AG04449 (cell line): Measurements from ENCODE around the gene SAMD9.
"Not testable (repeated sequence)": the region's sequence is repeated elsewhere in the genome, so short reads cannot be mapped to it uniquely, and the experiment has no call there.

Experiments
- CTCF ChIA-PET: fragments of 350-600 bp; formaldehyde crosslinking; extraction: SDS; loops from one replicate; lab custom pipeline; 2021; ENCODE audit warnings: antibody characterized with exemption; lab: Yijun Ruan, JAX
- POLR2A ChIA-PET: fragments of 400-600, 350-600 bp; formaldehyde crosslinking; extraction: SDS; loops from one replicate; lab custom pipeline; 2020; ENCODE audit warnings: antibody characterized with exemption, inconsistent platforms; lab: Yijun Ruan, JAX
- DNase-seq: peaks from one replicate; pipeline ENCODE4 v3.0.0-alpha.2; 2010; ENCODE audit warnings: low read depth, low spot score
- H3K4me3 ChIP-seq: 2 replicates; pipeline ENCODE4 v1.5.1; 2011; ENCODE audit warnings: low read depth, mild to moderate bottlenecking, control low read depth, low read length
- TF ChIP-seq, protein P1 (sequence below): IDR thresholded peaks from one replicate; pipeline ENCODE4 v1.5.1; 2011; ENCODE audit warnings: mild to moderate bottlenecking, moderate library complexity, low read length, control low read depth, inconsistent platforms; ENCODE audit not compliant: insufficient read depth; ENCODE audit errors: missing control alignments

The SAMD9 gene

GRCh38 chr7:93108003-93108402 lies 9.8 kb downstream of the SAMD9 start:
- ChIA-PET CTCF (no interaction called here), POLR2A (no interaction called here)
- no peak overlapping the region for H3K4me3 ChIP-seq
- TF ChIP-seq, protein P1, sequence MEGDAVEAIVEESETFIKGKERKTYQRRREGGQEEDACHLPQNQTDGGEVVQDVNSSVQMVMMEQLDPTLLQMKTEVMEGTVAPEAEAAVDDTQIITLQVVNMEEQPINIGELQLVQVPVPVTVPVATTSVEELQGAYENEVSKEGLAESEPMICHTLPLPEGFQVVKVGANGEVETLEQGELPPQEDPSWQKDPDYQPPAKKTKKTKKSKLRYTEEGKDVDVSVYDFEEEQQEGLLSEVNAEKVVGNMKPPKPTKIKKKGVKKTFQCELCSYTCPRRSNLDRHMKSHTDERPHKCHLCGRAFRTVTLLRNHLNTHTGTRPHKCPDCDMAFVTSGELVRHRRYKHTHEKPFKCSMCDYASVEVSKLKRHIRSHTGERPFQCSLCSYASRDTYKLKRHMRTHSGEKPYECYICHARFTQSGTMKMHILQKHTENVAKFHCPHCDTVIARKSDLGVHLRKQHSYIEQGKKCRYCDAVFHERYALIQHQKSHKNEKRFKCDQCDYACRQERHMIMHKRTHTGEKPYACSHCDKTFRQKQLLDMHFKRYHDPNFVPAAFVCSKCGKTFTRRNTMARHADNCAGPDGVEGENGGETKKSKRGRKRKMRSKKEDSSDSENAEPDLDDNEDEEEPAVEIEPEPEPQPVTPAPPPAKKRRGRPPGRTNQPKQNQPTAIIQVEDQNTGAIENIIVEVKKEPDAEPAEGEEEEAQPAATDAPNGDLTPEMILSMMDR, result no peak
- no peak for DNase-seq

- DNase-seq, result no peak
- TF ChIP-seq, protein P1, result no peak
- ChIA-PET POLR2A (no interaction called here), CTCF (no interaction called here)
- H3K4me3 ChIP-seq, result no peak overlapping the region
Observed at GRCh38 chr7:93097388-93097787, 20.4 kb downstream of the SAMD9 start.

- TF ChIP-seq, protein P1, result peak; percentile 49
- CTCF ChIA-PET, result interaction anchor here (1.0 to 6.8 kb wide), 6 partner anchors 9 to 157 kb away, joined by 3 to 129 read pairs (median 5); partner anchors contain the start of genes HEPACAM2 and VPS50
- POLR2A ChIA-PET, result no interaction called here
- no peak overlapping the region for H3K4me3 ChIP-seq
- DNase-seq, result peak; percentile 21
Observed at GRCh38 chr7:93092757-93093370, 24.9 kb downstream of the SAMD9 start.

- DNase-seq, H3K4me3 ChIP-seq, POLR2A ChIA-PET, CTCF ChIA-PET: not testable (repeated sequence)
Observed at GRCh38 chr7:93073357-93073756, 44.4 kb downstream of the SAMD9 start.

- CTCF ChIA-PET, result no interaction called here
- TF ChIP-seq, protein P1, result no peak
- POLR2A ChIA-PET, result no interaction called here
- no peak for DNase-seq
- H3K4me3 ChIP-seq, result no peak overlapping the region
Observed at GRCh38 chr7:93062599-93062998, 55.2 kb downstream of the SAMD9 start.

GRCh38 chr7:93060865-93061264 lies 56.9 kb downstream of the SAMD9 start:
- ChIA-PET POLR2A (no interaction called here), CTCF (interaction anchor here (0.6 kb wide), 1 partner anchor 840 kb away, joined by 3 read pairs; no protein-coding TSS in a partner anchor)
- DNase-seq, result no peak
- no peak overlapping the region for H3K4me3 ChIP-seq
- TF ChIP-seq, protein P1, result no peak

GRCh38 chr7:93060025-93060424 lies 57.8 kb downstream of the SAMD9 start:
- ChIA-PET POLR2A (no interaction called here), CTCF (interaction anchor here (0.9 kb wide), 1 partner anchor 227 kb away, joined by 3 read pairs; no protein-coding TSS in a partner anchor)
- no peak for DNase-seq
- no peak overlapping the region for H3K4me3 ChIP-seq
- TF ChIP-seq, protein P1, result no peak

DNA sequence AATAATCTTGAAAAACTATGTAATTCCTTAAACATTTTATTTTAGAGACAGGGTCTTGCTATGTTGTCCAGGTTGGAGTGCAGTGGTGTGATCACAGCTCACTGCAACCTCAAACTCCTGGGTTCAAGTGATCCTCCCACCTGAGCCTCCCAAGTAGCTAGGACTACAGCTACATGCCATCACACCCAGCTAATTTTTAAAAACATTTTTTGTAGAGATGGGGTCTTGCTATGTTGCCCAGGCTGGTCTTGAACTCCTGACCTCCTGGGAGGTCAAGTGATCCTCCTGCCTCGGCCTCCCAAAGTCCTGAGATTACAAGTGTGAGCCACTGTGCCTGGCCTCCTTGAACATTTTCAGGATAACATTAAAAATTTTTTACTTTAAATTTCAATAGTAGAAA lies 61.2 kb downstream of the SAMD9 start:
- H3K4me3 ChIP-seq, POLR2A ChIA-PET, DNase-seq: not testable (repeated sequence)
- CTCF ChIA-PET, result interaction anchor here (0.8 to 1.3 kb wide), 3 partner anchors 219 to 435 kb away, joined by 3 to 5 read pairs (median 3); no protein-coding TSS in a partner anchor
